Ovary (tissue), 9 donors: ENCODE measurements around the gene GABBR2. TPM values are rescaled to one million over a fixed set of nuclear protein-coding genes. Genes with fewer than 3 reads are reported as not detected.

Experiments used
- DNase-seq, 5 donors: peaks; one replicate each; pipeline ENCODE4 v3.0.0-alpha.2; 2019 to 2020
- H3K27ac ChIP-seq, 2 donors: fragments of 200-600 bp; one replicate each; pipeline versions ENCODE4 v1.5.1 to v1.8.0; 2019 to 2022
- H3K27me3 ChIP-seq: fragments of 200-600 bp; one replicate; pipeline ENCODE4 v1.8.0; 2022
- H3K36me3 ChIP-seq: fragments of 200-600 bp; sonication (generic); one replicate; pipeline ENCODE4 v1.5.1; 2019
- H3K4me1 ChIP-seq: one replicate; pipeline ENCODE4 v1.8.1; 2013; ENCODE audit warnings: mild to moderate bottlenecking, moderate library complexity; ENCODE audit not compliant: insufficient read depth
- H3K4me3 ChIP-seq: fragments of 200-600 bp; sonication (generic); one replicate; pipeline ENCODE4 v1.5.1; 2017
- H3K9me3 ChIP-seq, 2 donors: fragments of 200-600 bp in 1 of 2; sonication (generic) in 1 of 2; one replicate each; pipeline versions ENCODE4 v1.5.1 to v1.8.1; 2013 to 2019; ENCODE audit warnings: mild to moderate bottlenecking in 1 of 2, moderate library complexity in 1 of 2
- EP300 ChIP-seq: sonication (generic); formaldehyde crosslinking; IDR thresholded peaks from one replicate; pipeline ENCODE4 v1.6.1; 2017; ENCODE audit warnings: antibody characterized with exemption
- POLR2A ChIP-seq: fragments of 450-650 bp; IDR thresholded peaks from one replicate; pipeline ENCODE4 v1.6.1; 2017; ENCODE audit warnings: antibody characterized with exemption, mild to moderate bottlenecking, moderate library complexity
- WGBS, 3 donors: extraction: QIAGEN DNeasy Blood & Tissue Kit in 1 of 3; methylation state at CpG; one replicate each; pipeline versions ENCODE4 v1.1.5 to v1.1.7; 2013 to 2017; 5-methylcytosine and 5-hydroxymethylcytosine counted together
- intact Hi-C, 4 donors: fragments of 100-400 bp; cut with DNase I; formaldehyde crosslinking; loops; one replicate each; pipeline versions ENCODE4 v1.11.0 to v1.15.1; 2022 to 2023
- polyA plus RNA-seq, 2 donors: library from polyadenylated mRNA; stranded (reverse); fragments of 200-250 nt in 1 of 2; fragments of 350-450 nt in 1 of 2; fragmentation: Illumina TruSeq in 1 of 2; extraction: RNeasy Lipid Tissue Mini Kit (QIAGEN cat#74804) in 1 of 2; gene quantifications; one replicate each; pipeline ENCODE4 v1.2.3, GENCODE V29; 2013 to 2014
- total RNA-seq, 7 donors: library from RNA; depleted of rRNA in 2 of 7; stranded (reverse); fragments of >200 nt in 2 of 7; fragmentation: NEBNext Ultra II Directional in 3 of 7; extraction: Animal tissue kit (Norgen Biotek cat#: 25700) in 3 of 7; gene quantifications; one replicate each; pipeline versions ENCODE4 v1.1.0 to v1.2.4, GENCODE V29; 2016 to 2023
- TF ChIP-seq, protein P1 (sequence below), 3 donors: fragments of 450-650 bp in 2 of 3; fragments of 200-600 bp in 1 of 3; IDR thresholded peaks; one replicate each; pipeline versions ENCODE4 v1.5.1 to v1.8.0; 2016 to 2022; ENCODE audit warnings: antibody characterized with exemption in 3 of 3, mild to moderate bottlenecking in 1 of 3
- donor health status: DM: no; HTN: no; CAD: no; lungs with moderate emphysema.
- donor health status: DM: no; HTN: no; CAD: no.
- donor health status: Bipolar disorder and iron deficiency.
- donor health status: DM: yes; HTN: yes; CAD: no.
- donor health status: DM: no; HTN: no; CAD: no.
- donor health status: DM: yes; HTN: yes; CAD: no.

GABBR2 gene
- total and polyA plus RNA-seq, 9 donors = 0.05 to 0.30 (median 0.22) TPM; not detected in 6

DNA sequence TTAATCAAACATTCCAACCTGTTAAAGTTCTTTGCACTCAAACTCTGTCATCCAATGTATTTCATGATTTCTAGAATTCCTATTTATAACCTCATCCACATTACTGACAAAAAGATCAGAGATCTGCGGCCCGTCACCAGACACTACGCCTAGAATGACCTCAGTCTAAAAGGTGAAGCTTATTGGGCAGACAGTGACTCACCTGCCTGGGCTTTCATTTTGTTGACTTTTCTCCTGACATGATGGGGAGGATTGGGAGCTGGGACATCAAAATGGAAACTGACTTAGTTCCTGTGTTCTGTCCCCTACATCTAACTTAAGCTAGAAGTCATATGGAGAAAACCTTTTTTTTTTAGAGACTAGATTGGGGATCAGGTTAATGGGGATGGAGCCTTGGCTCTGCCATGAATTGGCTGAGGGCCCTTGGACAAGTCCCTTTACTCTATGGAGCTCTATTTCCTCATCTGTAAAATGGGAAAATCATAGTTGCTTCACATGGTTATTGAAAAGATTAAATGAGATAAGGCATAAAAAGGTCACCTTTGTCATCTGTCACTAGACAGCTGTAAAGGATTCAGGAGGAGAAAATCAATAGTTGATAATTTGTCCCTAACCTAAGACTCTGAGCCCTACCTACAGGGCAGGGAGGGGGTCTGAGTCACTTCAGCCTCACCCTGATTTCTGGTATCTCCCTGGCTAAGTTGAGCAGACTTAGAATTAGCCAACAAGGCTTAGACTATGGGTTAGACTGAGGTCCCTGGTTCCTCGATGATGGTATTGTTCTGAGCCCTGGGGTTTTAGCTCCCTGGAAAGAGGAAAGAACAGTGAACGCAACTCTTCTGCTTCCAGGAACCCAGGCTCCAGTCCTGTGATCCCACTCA lies 228.5 kb downstream of the GABBR2 start:
- no peak for TF ChIP-seq POLR2A
- no peak for TF ChIP-seq EP300
- TF ChIP-seq, protein P1, sequence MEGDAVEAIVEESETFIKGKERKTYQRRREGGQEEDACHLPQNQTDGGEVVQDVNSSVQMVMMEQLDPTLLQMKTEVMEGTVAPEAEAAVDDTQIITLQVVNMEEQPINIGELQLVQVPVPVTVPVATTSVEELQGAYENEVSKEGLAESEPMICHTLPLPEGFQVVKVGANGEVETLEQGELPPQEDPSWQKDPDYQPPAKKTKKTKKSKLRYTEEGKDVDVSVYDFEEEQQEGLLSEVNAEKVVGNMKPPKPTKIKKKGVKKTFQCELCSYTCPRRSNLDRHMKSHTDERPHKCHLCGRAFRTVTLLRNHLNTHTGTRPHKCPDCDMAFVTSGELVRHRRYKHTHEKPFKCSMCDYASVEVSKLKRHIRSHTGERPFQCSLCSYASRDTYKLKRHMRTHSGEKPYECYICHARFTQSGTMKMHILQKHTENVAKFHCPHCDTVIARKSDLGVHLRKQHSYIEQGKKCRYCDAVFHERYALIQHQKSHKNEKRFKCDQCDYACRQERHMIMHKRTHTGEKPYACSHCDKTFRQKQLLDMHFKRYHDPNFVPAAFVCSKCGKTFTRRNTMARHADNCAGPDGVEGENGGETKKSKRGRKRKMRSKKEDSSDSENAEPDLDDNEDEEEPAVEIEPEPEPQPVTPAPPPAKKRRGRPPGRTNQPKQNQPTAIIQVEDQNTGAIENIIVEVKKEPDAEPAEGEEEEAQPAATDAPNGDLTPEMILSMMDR (IDR thresholded peaks at IDR 0.05) = no peak
- H3K4me1 ChIP-seq = no peaks in the 10 kb centered on the region
- no peak overlapping the region for H3K4me3 ChIP-seq
- WGBS, 3 donors = 81 to 86% (median 82%) methylated on average over 5 of the region's 5 CpGs
- DNase-seq = no peak
- no peaks in the 10 kb centered on the region for H3K9me3 ChIP-seq
- H3K27ac ChIP-seq = no peak overlapping the region
- no peaks in the 10 kb centered on the region for H3K36me3 ChIP-seq
- no peaks in the 10 kb centered on the region for H3K27me3 ChIP-seq
- intact Hi-C loops = no loop called here

DNA sequence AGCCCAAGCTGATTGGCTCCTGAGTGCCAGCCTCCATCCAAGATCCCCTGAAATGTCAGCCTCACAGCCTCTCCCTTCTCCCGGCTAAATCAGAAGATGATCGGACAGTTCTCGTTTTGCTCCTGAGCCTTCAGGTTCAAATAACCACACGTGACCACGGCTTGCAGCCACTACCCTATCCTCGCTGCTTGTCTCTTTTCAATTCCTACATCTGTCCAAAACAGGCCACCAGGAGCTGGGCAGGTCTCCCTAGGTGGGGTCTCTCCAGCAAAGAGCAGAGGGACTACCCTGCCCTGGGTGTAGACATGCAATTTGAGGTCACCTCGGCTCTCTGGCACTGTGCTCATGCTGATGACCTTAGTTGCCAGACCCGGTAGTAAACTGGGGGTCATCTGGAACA lies 229.3 kb downstream of the GABBR2 start:
- no peaks in the 10 kb centered on the region for H3K36me3 ChIP-seq
- 74 to 81% (median 75%) methylated on average over 8 of the region's 8 CpGs for WGBS, 3 donors

DNA sequence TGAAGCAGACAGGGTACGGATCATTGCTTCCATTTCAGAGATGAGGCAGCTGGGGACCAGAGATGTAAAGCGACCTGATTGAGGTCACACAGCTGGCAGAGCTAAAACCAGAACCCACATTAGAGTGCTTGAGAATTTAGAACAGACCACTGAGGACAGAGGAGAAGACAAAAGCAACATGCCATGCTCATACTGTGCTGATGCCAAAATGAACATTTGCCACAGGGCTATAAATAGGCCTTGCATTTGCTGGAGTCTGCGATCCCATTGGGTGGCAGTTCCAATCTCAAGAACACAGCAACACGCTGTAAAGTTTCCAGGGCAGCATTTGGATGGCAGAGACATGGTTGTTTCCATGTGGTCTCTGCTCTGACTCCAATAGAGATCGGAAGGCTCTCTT lies 230.9 kb downstream of the GABBR2 start:
- Histone ChIP-seq H3K9me3 (no peaks in the 10 kb centered on the region), H3K4me3 (no peak overlapping the region), H3K4me1 (no peaks in the 10 kb centered on the region), H3K27me3 (no peaks in the 10 kb centered on the region), H3K27ac (no peak overlapping the region), H3K36me3 (no peaks in the 10 kb centered on the region)
- DNase-seq = no peak
- intact Hi-C loops = no loop called here
- 81 to 84% (median 82%) methylated on average over 5 of the region's 5 CpGs for WGBS, 3 donors
- TF ChIP-seq, protein P1 (IDR thresholded peaks at IDR 0.05) = no peak
- TF ChIP-seq EP300 (no peak), POLR2A (no peak)

More for the DNA sequence above, 229.3 kb downstream of the GABBR2 start:
- DNase-seq = no peak
- TF ChIP-seq, protein P1 (IDR thresholded peaks at IDR 0.05) = no peak
- TF ChIP-seq POLR2A (no peak), EP300 (no peak)
- intact Hi-C loops = no loop called here
- Histone ChIP-seq H3K9me3 (no peaks in the 10 kb centered on the region), H3K4me1 (no peaks in the 10 kb centered on the region), H3K27ac (no peak overlapping the region), H3K4me3 (no peak overlapping the region), H3K27me3 (no peaks in the 10 kb centered on the region)

DNA sequence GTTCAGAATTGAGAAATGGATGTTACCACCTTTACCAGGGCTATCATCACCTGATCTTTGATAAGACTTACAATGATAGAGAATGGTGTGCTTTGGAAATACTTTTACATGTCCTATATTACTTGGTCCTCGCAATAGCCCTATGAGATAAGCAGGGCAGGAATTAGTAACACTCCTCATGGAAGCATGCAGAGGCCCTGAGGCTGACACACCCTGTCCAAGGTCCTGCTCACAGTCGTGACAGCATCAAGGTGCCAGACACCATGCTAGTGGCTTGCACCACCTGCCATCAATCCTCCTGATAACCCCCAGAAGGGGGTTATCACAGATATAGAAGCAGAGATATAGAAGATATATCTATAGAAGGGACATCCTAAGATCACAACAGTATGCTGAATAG lies 236.5 kb downstream of the GABBR2 start:
- Histone ChIP-seq H3K9me3 (no peaks in the 10 kb centered on the region), H3K4me3 (no peak overlapping the region), H3K4me1 (no peaks in the 10 kb centered on the region), H3K27ac (no peak overlapping the region), H3K27me3 (no peaks in the 10 kb centered on the region), H3K36me3 (no peaks in the 10 kb centered on the region)
- WGBS, 3 donors = 49 to 67% (median 53%) methylated on average over 2 of the region's 2 CpGs
- DNase-seq = no peak
- intact Hi-C loops = no loop called here
- no peak for TF ChIP-seq POLR2A
- TF ChIP-seq EP300 = no peak
- TF ChIP-seq, protein P1 (IDR thresholded peaks at IDR 0.05) = no peak
